CMK (cell line): ENCODE data around the gene DSTYK.

ENCODE experiments used
- DNase-seq: peaks from one replicate; pipeline ENCODE4 v3.0.0-alpha.2; 2010; ENCODE audit warnings: low read depth

The DSTYK gene, protein sequence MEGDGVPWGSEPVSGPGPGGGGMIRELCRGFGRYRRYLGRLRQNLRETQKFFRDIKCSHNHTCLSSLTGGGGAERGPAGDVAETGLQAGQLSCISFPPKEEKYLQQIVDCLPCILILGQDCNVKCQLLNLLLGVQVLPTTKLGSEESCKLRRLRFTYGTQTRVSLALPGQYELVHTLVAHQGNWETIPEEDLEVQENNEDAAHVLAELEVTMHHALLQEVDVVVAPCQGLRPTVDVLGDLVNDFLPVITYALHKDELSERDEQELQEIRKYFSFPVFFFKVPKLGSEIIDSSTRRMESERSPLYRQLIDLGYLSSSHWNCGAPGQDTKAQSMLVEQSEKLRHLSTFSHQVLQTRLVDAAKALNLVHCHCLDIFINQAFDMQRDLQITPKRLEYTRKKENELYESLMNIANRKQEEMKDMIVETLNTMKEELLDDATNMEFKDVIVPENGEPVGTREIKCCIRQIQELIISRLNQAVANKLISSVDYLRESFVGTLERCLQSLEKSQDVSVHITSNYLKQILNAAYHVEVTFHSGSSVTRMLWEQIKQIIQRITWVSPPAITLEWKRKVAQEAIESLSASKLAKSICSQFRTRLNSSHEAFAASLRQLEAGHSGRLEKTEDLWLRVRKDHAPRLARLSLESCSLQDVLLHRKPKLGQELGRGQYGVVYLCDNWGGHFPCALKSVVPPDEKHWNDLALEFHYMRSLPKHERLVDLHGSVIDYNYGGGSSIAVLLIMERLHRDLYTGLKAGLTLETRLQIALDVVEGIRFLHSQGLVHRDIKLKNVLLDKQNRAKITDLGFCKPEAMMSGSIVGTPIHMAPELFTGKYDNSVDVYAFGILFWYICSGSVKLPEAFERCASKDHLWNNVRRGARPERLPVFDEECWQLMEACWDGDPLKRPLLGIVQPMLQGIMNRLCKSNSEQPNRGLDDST

DNA sequence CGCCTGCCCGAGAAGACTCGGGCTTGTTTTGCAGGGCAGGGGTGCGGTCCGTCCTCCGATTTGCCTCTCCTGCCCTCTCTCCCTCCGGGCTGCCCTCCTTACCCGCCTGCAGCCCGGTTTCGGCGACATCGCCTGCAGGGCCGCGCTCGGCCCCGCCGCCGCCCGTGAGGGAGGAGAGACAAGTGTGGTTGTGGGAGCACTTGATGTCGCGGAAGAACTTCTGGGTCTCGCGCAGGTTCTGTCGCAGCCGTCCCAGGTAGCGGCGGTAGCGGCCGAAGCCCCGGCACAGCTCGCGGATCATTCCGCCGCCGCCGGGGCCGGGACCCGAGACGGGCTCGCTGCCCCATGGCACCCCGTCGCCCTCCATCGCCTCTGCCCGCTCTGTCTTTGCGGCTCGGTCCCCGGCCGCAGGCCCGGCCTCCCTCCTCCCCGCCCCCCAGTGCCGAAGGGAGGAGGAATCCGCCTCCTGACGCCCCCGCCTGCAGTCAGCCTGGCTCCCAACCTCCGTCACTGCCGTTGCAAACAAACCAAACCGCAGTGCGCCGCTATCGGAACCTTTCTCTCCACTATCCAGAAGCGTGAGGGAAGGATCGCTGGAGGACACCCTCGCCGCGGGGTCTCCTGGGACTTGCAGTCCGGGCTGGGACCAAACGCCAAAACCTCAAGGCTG is at the start of gene DSTYK:
Gene DSTYK (minus strand): TSS at position 534 of the 670 bp plus-strand sequence. CDS start 167 bp downstream, at position 367.
- peak; percentile 97 for DNase-seq

DNA sequence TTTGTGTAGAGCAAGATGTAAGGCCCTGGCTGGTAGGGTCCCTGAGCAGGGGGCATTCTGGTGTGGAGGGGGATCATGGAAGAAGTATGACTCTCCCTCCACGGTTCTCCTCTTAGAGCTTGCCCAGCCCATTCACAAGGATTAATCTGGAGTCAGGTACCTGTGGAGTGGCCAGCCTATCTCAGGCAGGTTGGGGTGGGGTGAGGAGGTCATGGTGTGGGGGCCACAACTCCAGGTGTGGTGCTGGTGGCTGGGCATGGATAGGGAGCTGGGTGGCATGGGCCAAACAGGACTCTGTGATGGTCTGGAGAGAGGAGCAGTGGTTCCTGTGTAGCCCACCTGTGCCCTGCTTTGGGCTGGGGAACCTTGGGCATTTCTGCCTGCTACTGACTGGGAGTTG is 48.5 kb upstream of the DSTYK start:
- no peak for DNase-seq

DNA sequence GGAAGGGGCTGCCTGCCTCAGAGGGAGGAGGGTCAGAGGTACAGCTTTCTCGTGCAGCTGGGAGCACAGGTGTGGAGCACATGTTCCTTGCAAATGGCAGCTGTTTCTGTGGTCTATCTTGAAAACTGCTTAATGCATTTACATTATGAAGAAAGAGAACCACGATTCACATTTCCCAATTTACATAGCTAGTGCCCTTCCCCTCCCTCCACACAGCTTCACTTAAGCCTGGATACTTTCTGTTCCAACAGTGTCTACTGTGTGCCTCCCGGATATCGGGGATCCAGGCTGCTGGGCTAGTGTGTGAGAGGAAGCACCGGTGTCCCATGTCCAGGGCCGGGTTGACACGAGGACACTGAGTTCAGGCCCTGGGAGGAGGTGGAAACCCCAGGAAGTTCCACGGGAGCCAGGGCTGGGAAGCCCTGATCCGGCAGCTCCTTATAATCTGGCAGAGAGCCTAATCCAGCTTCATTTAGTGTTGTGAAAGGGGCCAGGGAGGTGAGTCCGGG is 47.9 kb upstream of the DSTYK start:
- DNase-seq = no peak

DNA sequence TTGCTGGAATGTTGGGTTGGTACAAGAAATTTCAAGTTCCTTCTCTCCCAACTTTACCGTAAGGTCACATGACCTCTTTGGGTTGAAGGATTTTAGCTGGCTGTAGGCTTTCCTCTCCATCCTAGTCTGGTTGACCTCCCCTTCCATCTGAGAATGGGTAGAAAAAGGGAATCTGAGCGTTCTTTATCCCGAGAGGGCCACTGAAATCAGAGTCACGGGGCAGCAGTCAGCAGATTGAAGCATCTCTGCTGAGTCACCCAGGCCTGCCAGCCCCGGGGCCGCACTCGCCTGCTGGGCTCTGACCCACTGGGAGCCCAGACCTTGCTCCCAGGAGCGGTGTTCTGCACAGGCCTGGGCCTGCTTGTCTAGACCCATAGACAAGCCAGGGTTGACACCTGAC is 47.2 kb upstream of the DSTYK start:
- no peak for DNase-seq

DNA sequence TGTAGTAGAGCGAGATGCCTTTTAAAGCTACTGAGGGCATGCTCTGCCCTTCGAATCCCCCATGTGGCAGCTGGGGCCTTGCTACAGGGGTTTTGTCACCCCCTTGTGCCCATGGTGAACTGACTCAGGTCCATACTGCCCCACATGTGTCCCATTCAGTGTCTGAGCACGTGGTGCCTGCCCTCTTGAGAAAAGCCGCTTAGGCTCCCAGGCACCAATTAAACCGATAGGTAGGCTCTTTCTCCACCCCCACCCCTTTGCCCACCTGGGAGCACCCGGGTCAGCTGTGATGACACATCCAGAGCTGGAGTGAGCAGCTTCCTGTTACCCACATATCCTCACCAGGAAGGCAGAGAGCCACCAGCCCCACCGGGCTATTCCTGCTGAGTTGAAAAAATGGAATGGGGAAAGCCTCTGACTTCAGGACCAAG is 46.8 kb upstream of the DSTYK start:
- DNase-seq = no peak

DNA sequence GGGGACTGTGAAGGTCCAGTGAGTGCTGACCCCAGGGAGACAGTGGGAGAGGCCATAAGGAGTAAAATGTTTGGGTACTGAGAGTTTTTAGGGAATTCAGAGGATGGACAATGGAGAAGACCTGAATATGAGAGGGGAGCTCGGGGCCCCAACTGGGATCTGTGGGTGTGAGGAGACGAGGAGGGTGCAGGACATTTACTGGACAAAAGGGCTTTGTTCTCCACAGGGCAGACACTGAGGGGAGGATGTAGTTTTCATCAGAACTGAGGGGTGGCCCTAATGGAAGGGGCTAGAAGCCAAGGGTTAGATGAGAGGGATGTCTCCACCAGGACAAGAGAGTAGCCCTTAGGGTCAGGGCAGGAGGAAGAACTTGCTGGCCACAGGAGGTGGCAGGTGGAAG is 46.2 kb upstream of the DSTYK start:
- no peak for DNase-seq

DNA sequence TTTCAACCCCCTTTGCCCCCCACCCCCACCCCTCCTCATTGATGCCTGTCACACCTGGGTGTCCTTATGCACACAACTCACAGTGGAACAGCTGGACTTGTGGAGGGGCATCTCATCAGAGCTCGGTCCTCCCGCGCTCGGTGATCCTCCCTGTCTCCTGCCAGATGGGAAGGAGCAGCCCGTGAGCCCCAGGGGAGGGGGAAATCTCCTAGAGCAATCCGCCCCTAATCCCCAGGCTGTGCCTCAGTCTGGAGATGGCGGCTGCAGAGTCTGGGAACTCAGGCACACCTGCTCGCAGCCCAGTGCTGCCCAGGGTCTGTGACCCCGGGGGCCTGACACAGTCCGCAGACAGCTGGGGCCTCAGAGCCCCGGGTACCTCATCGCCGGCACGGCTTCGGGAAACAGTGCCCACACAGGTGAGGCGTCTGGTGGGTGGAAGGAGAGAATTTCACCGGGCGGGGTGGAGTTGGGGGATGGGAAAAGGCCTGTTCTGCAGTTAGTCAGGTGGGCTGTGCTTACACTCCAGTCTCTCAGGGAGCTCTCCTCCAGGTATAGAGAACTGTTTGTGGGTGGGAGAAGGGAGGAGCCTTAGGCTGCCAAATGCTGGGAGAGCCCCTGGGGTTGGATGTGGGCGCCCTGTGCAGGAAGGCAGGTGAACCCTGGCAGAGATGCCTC is 45.6 kb upstream of the DSTYK start:
- no peak for DNase-seq

DNA sequence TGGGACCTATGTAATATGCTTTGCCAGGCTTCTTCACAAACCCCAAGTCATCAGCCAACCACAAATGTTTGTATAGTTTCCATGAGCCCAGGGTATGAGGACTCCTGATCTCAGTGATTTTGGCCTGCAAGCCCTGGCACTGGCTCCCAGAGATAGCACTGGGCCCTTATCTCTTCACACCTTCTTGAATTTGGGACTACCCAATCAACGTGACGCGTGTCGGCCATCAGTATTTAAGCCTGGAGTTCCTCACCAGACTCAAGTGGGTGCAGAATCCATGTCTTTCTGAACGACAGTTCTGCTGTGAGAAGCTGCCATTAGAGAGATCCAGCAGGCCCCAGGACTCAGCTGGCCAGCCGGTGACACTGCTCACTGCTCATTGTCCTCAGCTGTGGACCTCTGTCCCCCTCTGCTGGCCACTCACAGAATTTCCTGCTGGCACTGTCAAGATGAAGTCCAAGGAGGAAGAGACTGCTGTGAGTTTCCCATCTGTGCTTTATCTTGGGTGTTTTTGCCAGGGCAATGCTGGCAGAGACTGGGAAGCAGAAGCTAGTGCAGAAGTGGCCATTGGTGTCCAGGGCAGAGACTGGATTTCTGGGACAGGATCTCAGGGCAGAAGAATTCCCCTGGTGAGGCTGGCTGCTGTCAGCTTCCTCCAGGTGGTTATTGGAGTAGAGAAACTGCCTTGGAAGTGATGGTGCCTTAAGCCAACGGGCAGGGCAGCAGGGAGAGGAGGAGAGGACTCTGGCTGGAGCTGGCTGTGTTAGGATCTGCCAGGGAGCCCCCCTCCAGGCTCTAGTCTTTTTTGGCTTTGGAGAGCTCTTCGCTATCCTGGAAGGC is 44.7 kb upstream of the DSTYK start:
- peak; percentile 97 for DNase-seq

DNA sequence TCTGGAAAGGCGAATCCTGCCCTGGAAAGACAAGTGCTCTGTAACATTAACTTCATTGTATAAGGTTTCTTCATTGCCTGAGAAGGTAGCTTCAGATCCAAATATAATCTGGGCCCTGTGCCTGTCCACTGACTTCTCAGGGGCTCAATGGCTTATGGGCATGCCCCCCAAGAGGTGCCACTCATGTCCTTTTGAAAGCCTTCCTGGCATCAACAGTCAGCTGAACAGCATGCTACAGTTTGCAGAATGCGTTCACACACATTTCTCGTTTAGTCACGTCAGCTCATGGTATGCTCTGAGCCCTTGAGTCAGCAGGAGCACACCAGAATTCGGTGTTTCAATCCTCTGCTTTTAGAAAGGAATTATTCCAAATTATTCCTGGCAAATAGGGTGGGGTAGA is 40.1 kb upstream of the DSTYK start:
- DNase-seq = no peak

DNA sequence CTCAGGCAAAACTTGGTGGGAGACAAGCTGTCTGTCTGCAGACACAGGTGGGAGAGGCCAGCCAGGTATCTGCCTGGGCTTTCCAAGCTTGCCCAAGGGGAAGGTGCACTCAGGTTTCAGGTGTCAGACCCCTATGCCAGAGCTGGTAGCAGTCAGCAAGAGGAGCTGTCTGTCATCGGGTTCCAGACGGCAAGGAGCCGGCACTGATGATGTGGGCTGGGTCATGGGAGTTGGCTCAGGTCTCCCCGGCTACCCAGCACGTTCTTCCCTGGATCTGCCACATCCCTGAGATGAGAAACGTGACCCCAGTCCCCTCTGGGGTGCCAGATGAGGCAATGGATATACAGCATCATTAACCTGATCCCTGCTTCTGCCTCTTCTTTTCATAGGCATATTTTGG is 39.2 kb upstream of the DSTYK start:
- no peak for DNase-seq

DNA sequence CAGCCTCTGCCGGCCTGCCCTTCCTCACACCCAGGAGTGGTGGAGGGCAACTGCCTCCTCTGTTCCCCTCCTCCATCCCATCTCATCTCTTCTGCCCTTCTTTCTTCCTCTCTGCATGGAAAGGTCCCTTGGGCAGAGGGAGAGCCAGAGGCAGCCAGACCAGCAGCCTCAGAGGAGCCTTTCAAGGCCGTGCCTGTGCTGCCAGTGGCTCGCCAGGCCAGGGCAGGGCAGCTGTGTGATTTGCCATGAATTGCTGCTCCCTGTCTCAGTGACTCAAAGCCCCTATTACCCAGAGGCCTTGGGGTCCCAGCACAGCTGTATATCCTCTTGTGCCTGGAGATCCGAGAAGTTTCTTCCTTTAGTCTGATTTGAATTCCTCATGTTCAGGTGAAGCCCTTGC is 38.1 kb upstream of the DSTYK start:
- DNase-seq = no peak

DNA sequence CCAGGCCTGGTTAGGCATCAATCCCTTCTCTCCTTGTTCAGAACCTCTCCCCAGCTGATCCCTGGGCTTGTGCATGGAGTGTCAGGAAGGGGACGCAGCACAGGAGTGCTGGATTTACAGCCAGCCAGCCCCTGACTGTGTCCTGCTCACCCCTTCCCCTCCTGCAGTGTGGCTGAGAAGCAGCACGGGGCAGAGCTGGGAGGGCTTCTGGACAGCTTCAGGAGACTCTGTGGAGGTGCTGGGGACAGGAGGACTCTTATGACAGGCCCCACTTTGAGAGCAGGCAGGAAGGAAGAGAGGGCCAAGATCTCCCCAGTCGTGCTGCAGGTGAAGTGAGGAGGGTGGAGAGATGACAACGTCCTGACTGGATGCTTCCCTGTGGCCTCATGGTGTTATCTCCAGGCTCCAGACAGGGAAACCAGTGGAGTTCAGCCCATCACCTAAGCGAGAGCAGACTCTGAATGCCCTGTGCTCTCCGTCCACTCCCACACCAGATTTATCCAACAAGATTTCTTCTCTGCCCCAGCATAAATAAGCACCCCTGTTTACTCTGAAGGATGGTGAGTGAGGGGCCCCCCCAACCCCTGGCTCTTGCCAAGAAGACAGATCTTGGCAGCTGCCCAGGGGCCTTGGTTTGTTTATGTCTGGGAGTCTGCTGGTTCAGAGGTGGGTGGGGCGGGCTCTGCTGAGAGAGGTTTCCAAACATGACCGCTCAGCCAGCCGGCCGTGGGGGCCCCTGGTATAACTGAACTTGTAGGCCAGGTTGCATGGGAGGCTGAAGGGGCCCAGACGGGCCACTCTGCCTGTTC is 37.5 kb upstream of the DSTYK start:
- no peak for DNase-seq

DNA sequence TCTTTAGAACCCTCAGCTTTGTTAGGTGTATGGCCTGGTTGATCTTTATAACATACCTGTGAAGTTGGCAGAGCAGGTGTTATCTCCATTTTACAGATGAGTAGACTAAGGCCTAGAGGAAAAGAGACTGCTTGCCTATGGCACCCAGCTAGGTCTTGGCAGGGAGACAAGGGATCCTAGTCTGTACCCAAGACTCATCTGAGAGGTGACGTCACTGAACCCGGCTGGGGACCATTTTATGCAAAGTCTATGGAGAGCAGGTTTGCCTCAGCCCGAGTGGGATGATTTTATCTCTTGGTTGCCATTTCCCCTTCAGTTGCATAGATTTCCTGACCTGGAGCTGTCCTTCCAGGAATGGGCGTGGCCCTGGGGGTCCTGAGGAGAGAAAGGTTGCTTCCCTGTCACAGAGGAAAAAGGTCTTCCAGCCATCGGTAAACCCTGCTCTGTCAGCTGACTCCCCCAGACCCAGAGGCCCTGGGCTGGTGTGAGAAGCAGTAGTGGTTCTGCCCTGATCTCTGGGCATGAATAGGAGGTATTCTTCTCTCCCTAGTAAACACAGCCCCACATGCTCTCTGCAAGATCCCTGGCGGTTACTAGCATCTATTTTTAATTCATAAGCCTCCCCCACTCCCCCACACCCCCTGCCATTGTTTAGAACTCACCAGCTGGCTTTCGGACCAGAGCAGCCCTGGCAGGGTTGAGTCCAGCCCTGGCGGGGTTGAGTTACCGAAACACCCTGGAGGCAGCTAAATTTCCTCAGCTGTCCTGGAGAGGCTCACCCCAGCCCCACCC is 35.8 kb upstream of the DSTYK start:
- DNase-seq = no peak

DNA sequence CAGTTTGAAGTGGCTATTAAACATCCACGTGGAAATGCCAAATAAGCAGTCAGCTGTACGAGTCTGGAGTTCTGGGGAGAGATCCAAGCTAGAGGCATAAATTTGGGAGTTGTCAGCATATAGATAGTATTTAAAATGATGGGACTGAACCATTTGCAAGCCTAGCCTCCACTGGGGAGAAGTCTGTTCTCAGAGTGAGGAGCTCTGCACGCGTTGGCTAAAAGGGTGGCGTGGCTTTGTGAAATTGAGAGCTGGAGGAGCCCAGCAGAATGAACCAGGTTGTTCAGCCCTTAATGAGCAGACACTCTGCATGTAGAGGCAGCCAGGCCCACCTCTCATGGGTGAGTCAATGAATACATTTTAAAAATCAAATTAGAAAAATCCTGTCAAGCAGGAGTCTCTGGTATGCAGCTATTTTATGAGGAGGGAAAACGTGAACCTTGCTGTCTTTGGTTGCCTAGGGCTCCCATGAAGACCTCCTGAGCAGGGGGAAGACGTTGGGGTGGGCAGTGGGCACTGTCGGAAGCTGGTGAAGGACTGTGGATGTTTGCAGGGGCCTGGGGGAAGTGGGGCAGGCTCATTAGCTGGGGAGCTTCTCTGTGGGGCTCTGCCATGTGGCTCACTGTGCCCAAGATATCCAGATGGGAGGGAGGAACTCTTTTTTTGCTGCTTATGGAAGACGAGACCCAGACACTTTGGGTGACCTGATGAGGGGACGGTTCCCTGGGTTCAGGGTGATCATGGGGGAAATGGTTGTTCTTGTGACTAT is 35.0 kb upstream of the DSTYK start:
- DNase-seq = no peak

DNA sequence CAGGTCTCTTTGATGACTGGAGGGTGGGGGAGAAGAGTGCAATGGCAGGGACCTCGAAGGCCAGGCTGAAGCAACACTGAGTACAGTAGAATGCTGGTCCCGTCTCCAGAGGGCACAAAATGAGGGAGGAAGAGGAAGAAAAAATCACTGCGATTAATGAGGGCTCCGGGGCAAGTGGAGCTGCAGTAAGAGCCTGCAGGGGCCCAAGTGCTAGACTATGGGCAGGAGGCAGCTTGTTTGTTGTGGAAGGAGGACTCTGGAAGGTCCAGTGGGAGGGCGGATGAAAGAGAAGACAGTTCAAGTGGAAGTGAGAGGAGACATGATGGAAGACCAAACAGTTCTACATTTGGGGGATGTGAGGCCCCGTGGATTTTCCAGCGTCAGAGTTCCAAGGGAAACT is 33.6 kb upstream of the DSTYK start:
- no peak for DNase-seq

DNA sequence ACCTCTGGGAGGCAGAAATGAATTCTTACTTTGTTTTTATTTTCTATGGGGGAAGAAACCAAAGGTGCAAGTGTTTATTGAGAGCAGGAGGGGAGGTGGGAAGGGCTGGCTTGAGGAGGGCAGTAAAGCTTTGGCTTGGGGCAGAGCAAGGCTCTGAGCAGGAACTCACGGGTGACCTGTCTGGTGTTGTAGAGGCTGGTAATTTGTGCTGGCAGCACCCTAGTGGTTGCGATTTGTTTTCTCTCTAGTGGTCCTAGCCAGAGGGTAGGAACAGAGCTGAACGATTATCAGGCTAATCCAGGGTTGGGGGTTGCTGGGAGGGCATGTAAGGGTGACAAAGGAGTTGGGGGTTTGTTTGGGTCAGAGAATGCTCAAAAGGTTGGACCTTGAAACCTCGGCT is 32.9 kb upstream of the DSTYK start:
- DNase-seq = no peak

DNA sequence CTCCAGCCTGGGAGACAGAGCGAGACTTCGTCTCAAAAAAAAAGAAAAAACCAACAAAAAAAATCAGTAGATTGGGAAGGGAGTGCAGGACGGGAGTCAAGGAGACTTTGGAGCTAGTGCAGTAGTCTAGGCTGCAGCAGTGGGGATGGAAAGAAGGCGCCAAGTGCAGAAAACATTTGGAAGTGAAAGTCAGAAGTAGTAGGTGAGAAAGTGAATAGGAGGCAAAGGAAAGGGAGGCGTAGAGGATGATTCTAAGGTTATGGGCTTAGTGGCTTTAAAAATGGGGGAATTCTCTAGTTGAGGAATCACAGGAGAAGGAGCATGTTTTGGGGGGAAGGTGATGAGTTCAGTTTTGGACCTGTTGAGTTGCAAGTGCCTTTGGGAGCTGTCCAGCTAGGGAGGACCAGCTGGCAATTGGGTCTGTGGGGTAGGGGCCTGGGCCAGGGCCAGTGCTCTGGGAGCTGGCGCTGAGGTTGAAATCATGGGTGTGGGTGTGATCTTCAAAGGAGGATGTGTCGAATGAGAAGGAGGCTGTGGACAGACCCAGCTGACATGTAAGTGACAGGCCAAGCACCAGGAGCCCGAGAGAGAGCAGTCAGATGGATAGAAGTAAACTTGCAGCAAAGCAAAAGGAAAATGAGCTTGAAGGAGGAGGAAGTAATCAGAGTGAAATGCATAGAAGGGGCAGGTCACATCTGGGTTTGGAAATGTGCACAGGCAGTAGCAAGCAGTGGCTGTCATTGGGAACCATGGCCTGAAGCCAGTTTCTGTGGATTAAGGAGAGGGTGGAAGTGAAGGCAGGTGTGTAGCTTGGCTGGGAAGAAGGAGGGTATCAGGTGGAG is 32.1 kb upstream of the DSTYK start:
- no peak for DNase-seq
